Subcutaneous abdominal adipose tissue (tissue), 5 donors: Measurements from ENCODE around the gene BMP7.

Experiments used
- H3K27ac ChIP-seq: one replicate; pipeline ENCODE4 v1.7.0; 2013; ENCODE audit warnings: low read depth, mild to moderate bottlenecking, inconsistent platforms, low read length, moderate library complexity
- H3K27me3 ChIP-seq, 5 donors: one replicate each; pipeline ENCODE4 v1.7.0; 2013; ENCODE audit warnings: low read length in 5 of 5, inconsistent platforms in 1 of 5; ENCODE audit not compliant: control insufficient read depth in 5 of 5, insufficient read depth in 4 of 5
- H3K36me3 ChIP-seq, 5 donors: one replicate each; pipeline ENCODE4 v1.7.0; 2013; ENCODE audit warnings: low read length in 5 of 5; ENCODE audit not compliant: control insufficient read depth in 5 of 5, insufficient read depth in 5 of 5
- H3K4me1 ChIP-seq, 5 donors: one replicate each; pipeline ENCODE4 v1.7.0; 2013; ENCODE audit warnings: low read length in 5 of 5, mild to moderate bottlenecking in 3 of 5, moderate library complexity in 1 of 5; ENCODE audit not compliant: control insufficient read depth in 5 of 5, insufficient read depth in 5 of 5
- H3K4me3 ChIP-seq, 5 donors: one replicate each; pipeline ENCODE4 v1.7.0; 2013; ENCODE audit warnings: low read length in 5 of 5, low read depth in 1 of 5
- H3K9ac ChIP-seq, 5 donors: one replicate each; pipeline ENCODE4 v1.7.0; 2013; ENCODE audit warnings: low read length in 5 of 5, mild to moderate bottlenecking in 4 of 5, moderate library complexity in 3 of 5
- H3K9me3 ChIP-seq, 5 donors: one replicate each; pipeline ENCODE4 v1.7.0; 2013; ENCODE audit warnings: low read length in 5 of 5; ENCODE audit not compliant: control insufficient read depth in 5 of 5
- donor health status: healthy.
- donor health status: healthy.
- donor health status: healthy.
- donor health status: healthy.
- donor health status: healthy.

The BMP7 gene

DNA sequence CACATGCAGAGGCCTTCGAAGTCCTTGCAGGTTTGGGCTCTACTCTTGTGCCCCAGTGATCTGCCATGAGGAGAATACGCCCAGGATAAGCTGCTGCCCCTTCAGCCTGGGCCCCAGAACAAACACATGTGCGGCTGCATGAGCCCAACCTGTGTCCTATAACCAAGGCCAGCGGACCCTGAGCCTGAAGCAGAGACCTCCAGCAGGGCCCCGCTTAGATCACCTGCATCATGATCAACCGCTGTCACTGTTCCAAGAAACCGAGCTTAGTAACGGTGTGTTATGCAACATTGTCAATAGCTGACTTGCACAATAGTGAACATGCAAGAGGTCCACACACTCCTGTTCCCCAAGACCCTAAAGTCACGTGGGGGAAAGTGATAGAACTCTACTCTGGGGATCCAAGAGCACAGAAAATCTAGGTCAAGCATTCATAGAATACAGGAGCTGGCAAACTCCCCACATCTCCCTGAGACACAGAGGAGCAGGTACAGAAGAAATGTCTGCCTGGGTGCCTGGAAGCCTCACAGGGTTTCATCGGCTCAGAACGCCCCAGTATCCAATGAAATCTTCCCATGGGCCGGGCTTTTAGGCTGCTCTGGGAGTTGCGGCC lies 136.2 kb downstream of the BMP7 start:
- no peaks in the 10 kb centered on the region for H3K4me1 ChIP-seq
- H3K27me3 ChIP-seq, result peaks cover 5 to 31% (median 22%) of the 10 kb centered on the region in 5 donors
- no peak overlapping the region for H3K27ac ChIP-seq
- H3K36me3 ChIP-seq, result no peaks in the 10 kb centered on the region
- no peaks in the 10 kb centered on the region for H3K9me3 ChIP-seq
- H3K9ac ChIP-seq, result no peak overlapping the region
- H3K4me3 ChIP-seq, result no peak overlapping the region

GRCh38 chr20:57129303-57129702 lies 137.1 kb downstream of the BMP7 start:
- Histone ChIP-seq H3K9ac (no peak overlapping the region), H3K36me3 (no peaks in the 10 kb centered on the region), H3K9me3 (no peaks in the 10 kb centered on the region), H3K4me3 (no peak overlapping the region), H3K4me1 (no peaks in the 10 kb centered on the region), H3K27ac (no peak overlapping the region), H3K27me3 (peaks cover 5 to 30% (median 22%) of the 10 kb centered on the region in 5 donors)

GRCh38 chr20:57128044-57128757 lies 138.2 kb downstream of the BMP7 start:
- Histone ChIP-seq H3K9ac (no peak overlapping the region), H3K9me3 (no peaks in the 10 kb centered on the region), H3K36me3 (no peaks in the 10 kb centered on the region), H3K27ac (no peak overlapping the region), H3K4me3 (no peak overlapping the region), H3K27me3 (peaks cover 5 to 28% (median 22%) of the 10 kb centered on the region in 5 donors), H3K4me1 (no peaks in the 10 kb centered on the region)

GRCh38 chr20:57126481-57127092 lies 139.9 kb downstream of the BMP7 start:
- no peaks in the 10 kb centered on the region for H3K4me1 ChIP-seq
- H3K27me3 ChIP-seq, result peaks cover 5 to 23% (median 13%) of the 10 kb centered on the region in 5 donors
- H3K9ac ChIP-seq, result no peak overlapping the region
- H3K36me3 ChIP-seq, result no peaks in the 10 kb centered on the region
- no peak overlapping the region for H3K4me3 ChIP-seq
- no peak overlapping the region for H3K27ac ChIP-seq
- H3K9me3 ChIP-seq, result no peaks in the 10 kb centered on the region

DNA sequence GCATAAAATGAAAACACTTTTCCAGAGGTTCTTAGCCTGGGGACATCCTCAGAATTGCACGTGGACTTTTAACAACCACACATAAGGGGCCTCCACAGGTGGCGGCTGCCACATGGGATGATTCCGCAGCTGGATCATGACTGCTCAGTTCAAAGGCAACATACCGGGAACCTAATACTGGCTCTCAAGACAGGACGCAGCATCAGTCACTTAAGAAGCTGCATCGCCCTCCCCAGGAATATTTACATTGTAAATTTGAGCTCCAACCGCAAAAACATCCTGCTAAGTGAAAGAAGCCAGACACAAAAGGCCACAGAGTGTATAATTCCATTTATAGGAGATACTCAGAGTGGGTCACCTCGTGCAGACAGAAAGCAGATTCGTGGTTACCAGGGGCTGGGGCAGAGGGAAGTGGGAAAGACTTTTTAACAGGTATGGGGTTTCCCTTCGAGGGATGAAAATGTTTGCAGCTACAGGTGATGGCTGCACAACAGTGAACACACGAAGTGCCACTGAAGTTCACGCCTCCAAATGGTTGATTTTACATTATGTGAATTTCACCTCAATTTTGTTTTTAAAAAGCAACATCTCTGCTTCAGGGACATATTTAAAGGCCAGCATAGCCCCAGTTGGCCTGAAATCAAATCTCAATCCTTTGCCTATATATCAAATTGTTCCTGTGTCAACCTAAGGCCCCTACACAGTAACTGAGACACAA lies 141.5 kb downstream of the BMP7 start:
- Histone ChIP-seq H3K27me3 (peaks cover 5 to 18% (median 13%) of the 10 kb centered on the region in 5 donors), H3K36me3 (no peaks in the 10 kb centered on the region), H3K27ac (no peak overlapping the region), H3K9ac (no peak overlapping the region), H3K4me3 (no peak overlapping the region), H3K4me1 (no peaks in the 10 kb centered on the region), H3K9me3 (peaks cover 0 to 2% (median 2%) of the 10 kb centered on the region in 5 donors)

- Histone ChIP-seq H3K9me3 (peaks cover 0 to 2% (median 2%) of the 10 kb centered on the region in 5 donors), H3K27me3 (peaks cover 5 to 18% (median 13%) of the 10 kb centered on the region in 5 donors), H3K4me3 (no peak overlapping the region)
These were observed 142.1 kb downstream of the BMP7 start for GRCh38 chr20:57124366-57124765.

GRCh38 chr20:57123504-57123903 lies 142.9 kb downstream of the BMP7 start:
- H3K9ac ChIP-seq, result no peak overlapping the region
- H3K27me3 ChIP-seq, result peaks cover 5 to 16% (median 11%) of the 10 kb centered on the region in 5 donors
- H3K27ac ChIP-seq, result no peak overlapping the region
- H3K4me3 ChIP-seq, result no peak overlapping the region
- no peaks in the 10 kb centered on the region for H3K4me1 ChIP-seq
- no peaks in the 10 kb centered on the region for H3K36me3 ChIP-seq
- peaks cover 0 to 2% (median 2%) of the 10 kb centered on the region in 5 donors for H3K9me3 ChIP-seq

More at GRCh38 chr20:57124366-57124765, 142.1 kb downstream of the BMP7 start:
- Histone ChIP-seq H3K9ac (no peak overlapping the region), H3K27ac (no peak overlapping the region), H3K36me3 (no peaks in the 10 kb centered on the region), H3K4me1 (no peaks in the 10 kb centered on the region)

DNA sequence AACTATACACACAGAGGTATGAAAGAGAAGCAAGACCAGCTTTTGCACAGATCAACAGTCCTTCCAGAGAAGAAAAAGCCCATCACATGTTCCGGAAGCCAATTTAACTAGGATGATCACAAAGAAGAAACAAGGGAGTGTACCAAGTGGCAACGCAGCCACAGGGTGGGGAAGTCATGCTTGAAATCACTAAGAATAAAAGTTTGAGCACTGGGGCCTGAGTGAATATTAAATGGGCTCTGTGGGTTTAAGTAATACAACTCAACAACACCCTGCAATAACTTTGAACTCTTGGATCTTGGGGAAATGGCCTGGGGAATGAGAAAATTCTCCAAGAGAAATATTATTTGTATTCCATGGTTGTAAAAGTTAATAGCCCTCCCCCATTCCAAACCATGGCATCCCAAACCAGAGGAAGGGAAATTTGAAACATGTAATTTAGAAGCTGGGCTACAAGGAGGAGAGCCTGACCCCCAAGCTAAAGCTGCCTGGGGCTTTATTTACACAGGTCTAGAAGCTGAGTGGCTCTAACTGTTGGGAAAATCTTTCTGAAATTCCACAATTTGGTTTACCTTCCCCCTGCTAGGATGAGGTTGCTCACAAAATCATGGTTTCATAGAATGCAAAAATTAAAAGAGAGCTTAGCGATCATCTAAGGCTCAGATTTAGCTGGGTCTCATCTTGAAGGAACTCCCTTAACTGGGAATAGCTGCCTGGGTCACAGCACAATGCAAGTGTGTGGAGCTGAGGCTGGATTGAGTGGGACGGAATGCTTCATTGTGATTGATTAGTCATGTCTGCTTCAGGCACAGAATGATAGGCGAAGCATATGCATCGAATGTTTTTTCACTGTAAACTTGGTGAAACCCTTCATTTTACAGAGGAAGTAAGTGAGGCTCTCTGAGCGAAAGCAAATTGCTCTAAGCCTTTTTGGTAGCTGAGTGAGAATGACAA lies 143.6 kb downstream of the BMP7 start:
- Histone ChIP-seq H3K4me1 (no peaks in the 10 kb centered on the region), H3K9me3 (peaks cover 0 to 2% (median 2%) of the 10 kb centered on the region in 5 donors), H3K27me3 (peaks cover 5 to 12% (median 8%) of the 10 kb centered on the region in 5 donors), H3K36me3 (no peaks in the 10 kb centered on the region), H3K27ac (no peak overlapping the region), H3K4me3 (no peak overlapping the region), H3K9ac (no peak overlapping the region)

- H3K4me3 ChIP-seq, result no peak overlapping the region
- H3K9me3 ChIP-seq, result peaks cover 0 to 2% (median 2%) of the 10 kb centered on the region in 5 donors
- no peak overlapping the region for H3K27ac ChIP-seq
- H3K27me3 ChIP-seq, result peaks cover 4 to 8% (median 5%) of the 10 kb centered on the region in 5 donors
- no peaks in the 10 kb centered on the region for H3K36me3 ChIP-seq
- H3K9ac ChIP-seq, result no peak overlapping the region
- no peaks in the 10 kb centered on the region for H3K4me1 ChIP-seq
These were observed 147.5 kb downstream of the BMP7 start for GRCh38 chr20:57118964-57119363.
